GM12892 (cell line): ENCODE data around the gene OPA1.

Experiments used
- POLR2A ChIP-seq: IDR thresholded peaks from 2 replicates; pipeline ENCODE4 v1.6.1; 2011; ENCODE audit warnings: low read depth, low read length, control low read depth
- TAF1 ChIP-seq: IDR thresholded peaks from 2 replicates; pipeline ENCODE4 v1.6.1; 2011; ENCODE audit warnings: low read depth, mild to moderate bottlenecking, control low read depth, low read length, borderline replicate concordance

- no peak for TF ChIP-seq TAF1
- TF ChIP-seq POLR2A, result no peak
Observed at GRCh38 chr3:193742628-193743027, 149.6 kb downstream of the OPA1 start.
